ENCODE measurements around the gene ELMO1.

Gene ELMO1

DNA sequence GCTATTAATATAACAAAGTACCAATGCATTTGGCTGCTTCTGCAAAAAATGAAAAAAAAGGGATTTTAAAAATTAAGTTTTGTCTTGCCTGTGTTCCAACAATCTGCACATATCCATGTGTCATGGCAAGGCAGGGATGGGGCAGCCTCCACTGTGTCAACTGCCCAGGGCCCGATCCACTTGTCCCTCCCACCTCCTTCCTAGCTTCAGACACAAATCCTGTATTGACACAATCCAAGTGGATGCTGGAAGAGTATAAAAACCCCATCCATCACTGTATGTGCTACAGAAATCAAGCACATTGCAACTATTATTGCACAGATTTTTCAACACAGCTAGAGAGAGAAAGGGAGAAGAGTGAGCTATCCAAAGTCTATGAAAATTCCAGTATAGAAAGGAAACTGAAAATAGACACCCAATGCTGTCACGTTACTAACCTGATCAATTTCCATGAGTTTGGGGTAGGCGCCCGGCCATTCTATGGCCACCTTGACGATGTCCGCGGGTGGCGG, 106.4 kb downstream of the ELMO1 start:
- DNase-seq = no peak

DNA sequence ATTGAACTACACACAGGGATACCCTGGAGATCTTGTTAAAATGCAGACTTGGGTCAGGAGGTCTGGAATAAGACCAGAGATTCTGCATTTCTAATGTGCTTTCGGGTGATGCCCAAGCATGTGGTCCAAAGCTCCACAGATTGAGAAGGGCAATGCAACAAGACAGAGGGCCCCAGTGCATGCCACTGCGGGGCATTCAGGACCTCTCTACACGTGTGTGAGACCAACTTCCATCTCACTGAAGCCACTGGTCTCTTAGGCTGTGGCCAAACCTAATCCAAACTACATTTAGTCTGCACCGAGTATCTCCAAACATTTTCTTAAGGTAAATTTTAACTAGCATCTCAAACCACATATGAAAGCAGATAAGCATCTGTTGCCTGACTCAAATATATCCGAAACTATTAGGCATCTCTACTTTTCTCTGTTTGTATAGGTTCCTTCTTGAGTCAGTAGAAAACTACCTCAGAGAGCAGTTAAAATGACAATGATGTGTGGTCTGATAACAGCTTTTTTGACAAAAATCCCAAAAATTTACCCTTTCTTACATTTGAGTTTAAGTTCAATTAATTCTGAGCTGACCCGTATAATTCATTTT, 107.5 kb downstream of the ELMO1 start:
- DNase-seq = no peak

DNA sequence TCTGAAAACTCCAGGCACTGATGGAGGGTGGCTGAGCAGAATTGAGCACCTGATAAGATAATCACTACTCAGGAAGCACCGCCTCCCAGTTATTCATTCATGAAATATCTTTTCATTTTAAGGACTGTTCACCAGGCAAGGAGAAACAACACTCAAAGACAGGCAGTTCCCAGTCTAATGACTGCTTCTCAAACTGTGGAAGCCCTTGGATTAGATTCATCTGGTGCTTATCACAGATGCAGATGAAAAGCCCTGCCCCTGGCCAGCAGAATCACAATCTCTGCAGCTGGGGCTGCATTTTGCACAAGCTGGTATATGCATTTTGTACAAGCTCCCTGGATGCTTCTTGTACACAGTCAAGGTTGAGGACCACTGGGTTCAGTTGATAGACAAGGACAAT, 109.7 kb downstream of the ELMO1 start:
- no peak for DNase-seq

DNA sequence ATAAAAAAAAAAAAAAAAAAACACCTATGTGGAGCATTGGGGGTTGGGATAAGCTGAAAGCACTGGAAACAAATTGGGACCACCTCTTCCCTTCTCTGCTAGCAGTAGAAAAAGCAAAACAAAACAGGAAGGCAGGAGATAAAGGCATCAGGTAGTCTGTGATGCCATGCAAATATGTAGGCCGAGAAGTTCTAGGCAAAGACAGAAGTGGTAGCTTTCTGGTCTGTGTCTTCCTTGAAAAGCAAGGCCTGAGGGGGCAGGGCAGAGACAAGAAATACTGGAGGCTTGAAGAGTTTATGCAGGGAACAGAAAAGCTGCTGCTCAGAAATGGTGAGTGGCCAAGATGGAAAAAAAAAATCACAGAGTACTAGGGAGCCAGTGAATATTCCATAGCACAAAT, 111.1 kb downstream of the ELMO1 start:
- DNase-seq = no peak

DNA sequence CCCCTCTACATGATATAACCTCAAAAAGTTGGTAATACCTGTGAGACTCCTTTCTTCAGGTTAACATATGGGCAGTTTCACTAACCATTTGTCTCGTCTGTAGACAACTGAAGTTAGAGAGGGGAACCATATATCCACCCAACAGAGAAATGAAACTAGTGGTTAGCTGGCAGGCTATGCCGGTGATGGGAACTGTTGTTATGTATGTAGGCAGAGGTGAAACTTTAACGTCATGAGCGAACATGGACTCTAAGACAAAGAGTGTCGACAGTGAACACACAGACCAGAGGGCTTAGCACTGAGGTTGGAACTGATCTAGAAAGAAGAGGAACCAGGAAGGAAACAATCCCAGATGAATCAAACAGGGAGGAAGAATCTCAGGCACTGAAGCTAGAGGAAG, 112.4 kb downstream of the ELMO1 start:
- no peak for DNase-seq

DNA sequence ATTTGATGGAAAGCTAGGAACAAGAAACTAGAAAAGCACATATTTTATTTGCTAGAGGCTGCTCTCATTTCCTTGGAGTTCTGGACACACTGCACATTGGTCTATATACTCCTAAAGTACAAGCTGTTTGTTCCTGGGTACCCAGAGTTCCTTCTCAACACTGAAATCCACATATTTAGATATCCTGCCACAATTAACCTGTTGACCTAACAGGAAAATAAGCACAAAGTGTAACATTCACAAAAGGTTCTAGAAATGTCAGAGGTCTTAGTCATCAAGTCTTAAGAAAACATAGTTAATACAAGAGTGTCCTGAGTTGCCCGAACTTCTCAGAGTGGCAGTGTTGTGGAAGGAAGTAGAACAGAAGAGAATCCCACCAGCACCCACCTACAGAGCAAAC, 115.6 kb downstream of the ELMO1 start:
- DNase-seq = no peak

DNA sequence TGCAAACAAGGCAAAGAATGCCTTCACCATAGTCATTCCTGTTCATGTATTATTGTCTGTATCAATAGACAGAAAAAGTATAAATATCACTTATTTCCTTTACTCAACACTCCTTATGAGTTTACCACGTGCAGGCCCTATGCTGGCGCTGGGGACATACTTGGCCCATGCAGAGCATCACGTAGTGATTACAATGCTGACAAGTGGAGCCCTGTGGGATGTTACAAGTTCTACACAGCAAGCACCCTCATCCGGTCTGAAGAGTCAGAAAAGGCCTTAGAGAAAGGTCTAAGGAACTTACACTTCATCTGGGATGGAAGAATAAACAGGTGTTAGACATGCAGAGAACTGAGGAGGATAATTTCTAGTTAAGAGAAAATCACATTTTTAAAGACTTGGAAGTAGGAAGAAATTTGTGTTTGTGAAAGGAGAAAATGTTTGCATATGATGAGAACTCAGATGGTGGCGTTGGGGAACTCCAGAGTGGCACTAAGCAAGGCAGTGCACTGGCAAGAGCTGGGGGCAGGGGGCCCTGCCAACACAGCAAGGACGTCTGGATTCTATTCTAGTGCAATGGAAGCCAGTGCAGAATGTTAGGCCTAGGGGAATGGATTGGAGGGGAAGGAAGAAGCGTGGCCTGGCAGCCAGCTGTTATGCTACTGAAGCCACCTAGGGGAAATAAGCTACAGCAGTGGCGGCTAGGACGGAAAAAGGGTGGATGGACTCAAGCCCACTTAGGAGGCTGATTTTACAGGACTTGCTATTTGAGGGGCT, 116.2 kb downstream of the ELMO1 start:
- DNase-seq = no peak

DNA sequence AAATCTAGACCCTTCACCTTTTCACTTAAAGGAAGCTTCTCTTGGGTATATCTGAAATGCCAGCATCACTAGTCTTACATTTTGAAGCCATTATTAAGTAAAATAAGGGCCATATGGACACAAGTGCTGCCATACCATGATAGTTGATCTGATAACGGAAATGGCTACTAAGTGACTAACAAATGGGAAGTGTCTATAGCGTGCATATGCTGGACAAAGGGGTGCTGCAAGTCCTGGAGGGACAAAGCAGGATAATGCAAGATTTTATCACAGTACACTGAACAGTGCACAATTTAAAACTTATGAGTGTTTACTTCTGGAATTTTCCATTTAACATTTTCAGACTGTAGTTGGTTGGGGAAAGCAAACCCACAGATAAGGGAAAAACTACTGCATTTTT, 117.9 kb downstream of the ELMO1 start:
- DNase-seq = no peak

DNA sequence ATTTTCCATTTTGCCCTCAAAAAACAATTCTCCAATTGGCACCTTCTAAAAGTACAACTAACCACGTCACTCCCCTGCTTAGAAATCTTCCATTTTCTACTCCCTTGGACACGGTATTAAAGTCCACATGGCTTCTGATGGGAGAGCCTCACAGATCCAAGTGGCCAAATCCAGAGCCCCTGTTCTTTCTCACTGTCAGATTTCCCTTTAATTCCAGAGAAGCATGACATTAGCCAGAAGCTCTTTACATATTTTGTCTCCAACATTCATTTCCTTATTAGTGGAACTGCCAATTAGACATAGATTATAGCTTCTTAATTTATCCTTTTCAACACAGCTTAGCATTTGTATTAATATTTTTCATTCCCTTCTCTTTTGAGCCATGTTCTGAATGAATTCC, 118.7 kb downstream of the ELMO1 start:
- DNase-seq = no peak

DNA sequence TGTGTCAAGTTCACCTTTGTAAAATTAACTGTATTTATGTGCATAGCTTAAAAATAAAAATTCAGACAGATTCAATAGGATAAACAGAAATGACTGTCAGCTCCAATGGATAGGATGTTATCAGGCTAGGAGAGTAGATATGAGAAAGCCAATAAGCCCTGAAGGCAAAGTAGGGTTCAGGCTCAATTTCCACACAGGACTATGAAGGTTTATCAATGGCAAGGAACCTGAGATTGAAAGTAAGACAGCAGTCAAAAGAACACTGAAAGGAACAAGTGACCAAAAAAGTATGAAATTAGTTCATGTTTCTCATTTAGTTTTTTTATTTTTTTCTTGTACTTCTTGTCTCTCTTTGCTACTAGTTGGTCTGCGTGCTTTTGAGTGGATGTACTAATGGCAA, 121.4 kb downstream of the ELMO1 start:
- DNase-seq = no peak

DNA sequence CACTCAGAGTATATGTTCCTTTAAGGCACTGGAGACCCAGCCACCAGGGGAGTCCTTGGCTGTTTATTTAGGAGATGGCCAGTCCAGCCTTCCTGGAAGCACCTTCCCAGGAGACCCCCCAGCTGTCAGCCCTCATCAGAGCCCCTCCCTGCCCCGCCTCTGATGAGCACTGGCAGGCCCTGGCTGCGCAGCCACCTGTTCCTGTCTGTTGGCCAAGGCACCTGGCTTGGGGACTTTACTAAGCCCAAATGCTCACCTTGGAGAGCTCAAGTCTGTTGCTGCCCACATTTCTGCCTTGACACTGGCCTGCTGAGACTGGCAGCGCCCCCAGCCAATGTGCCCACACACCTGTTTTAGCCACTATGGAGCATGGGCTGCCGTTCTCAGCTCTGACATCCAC, 124.7 kb downstream of the ELMO1 start:
- no peak for DNase-seq

DNA sequence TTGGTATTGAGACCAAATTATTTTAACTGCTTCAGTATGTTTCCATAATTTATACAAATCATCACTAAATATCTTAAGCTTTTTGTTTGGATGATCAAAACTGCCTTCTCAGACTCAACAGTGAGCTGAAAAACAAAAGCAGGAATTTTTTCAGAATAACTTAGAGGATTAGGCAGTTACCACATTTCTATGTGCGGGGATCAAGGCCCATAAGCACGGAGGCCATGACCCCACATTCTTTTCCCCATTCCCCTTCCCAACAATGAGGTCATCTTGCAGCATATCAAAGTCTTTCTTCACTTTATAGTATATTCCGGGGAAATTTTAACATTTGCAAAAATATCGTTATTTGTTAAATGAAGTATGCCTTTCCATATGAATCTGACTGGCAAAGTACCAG, 125.8 kb downstream of the ELMO1 start:
- DNase-seq = no peak

DNA sequence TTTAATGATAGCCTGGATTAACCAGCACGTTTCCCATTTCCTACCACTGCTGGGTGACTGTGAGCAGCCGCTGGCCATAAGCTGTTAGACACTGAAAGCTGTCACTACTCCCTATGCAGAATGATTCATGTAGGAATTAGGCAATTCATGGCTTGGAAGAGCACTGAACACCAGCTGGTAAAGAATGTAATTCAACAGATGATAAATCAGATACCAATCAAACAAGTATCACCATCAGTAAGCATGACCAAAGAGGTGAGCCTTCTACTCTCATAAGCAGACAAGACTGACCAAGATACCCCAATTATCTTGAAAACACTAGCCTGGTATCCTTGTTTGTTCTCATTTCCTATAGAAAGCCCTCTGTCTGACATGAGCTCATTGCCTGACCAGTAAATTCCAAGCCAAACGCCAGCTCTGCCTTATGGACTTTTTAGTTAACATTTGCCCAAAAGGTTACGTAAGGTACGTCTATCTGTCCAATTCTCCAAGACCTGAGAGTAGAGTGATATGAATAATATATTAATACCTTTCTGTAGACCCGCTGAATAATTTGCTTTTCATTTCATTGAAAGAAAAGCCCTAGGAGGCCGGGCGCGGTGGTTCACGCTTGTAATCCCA, 127.7 kb downstream of the ELMO1 start:
- no peak for DNase-seq

DNA sequence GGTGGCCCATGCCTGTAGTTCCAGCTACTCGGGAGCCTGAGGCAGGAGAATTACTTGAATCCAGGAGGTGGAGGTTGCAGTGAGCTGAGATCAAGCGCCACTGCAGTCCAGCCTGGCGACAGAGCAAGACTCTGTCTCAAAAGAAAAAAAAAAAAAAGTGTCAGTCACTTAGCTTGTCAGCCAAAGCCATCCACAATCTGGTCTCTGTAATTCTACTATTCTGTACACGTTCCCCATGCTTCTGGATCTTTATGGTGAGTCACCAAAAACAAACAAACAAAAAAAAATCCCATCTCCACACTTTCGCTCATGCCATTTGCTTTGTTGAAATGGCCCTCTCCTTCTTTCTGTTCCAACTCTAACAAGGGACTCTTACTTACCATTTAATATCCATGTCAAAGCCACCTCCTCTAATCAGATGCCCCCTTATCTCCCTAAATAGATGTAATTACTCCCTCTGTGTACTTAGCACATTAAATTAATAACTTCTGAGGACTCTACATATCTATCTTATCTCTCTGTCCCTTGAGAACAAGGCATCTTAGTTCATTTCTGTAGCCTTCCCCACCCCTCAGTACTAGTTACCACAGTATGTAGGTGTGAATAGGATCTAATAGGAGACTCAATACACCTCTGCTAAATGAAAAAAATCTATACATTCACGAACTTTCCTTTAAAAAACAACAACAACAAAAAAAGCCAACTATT, 128.4 kb downstream of the ELMO1 start:
- no peak for DNase-seq

DNA sequence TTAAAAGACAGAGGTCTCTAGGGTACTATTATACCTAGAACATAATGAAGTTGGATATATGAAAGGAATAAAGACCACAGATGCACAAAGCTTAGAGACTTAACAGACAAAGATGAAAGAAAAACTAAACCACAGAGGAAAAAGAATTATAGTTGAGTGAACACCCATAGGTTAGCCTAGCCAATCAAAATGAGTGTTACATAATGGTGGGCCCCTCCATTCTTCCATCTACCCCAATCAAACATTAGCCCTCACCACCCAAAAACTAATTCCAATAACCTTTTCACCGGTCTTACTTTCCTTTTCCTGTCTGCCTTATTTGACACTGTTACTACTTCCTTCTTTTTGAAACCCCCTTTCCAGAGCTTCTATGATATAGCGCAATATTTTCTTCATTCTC, 130.1 kb downstream of the ELMO1 start:
- no peak for DNase-seq

DNA sequence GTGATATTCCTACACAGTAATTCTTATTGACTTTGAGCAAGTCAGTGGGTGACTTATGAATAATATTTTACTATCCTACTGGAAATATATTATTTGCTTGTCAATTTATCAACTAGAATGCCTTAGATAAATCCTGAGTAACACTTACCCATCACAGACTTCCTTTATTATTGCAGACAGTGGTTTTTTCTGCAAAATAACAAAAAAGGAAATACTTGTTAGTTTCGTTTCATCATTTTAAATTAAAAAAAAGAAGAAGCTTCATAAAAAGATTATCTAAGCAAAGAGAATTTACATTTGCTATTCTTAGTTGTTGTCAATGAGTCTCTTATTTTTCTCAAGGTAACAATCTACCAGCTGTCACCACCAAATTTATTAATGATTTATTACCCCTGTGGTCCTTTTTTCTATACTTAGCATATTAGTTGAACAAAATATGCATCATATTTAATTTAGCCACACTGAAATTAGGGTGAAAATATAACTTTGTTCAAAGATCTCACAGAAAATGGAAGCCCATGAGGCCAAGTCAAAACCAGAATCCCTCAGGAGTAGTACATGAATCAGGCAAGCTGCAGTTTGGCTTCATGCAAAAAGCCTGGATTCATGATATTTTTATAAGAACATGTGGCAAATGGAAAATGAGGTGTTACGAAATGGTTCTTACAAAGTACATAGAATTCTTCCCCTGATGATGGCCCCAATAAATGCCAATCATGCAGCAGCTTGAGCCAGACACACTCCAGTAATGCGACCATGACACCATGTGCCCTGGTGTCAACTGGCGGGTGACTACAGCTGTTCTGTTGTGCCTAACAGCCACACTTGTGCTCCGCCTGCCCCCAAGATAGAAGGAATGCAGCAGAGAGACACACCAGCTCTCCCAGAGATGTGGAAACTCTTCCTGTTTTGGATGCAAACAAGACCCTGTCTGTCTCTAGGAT, 132.6 kb downstream of the ELMO1 start:
- DNase-seq = no peak

DNA sequence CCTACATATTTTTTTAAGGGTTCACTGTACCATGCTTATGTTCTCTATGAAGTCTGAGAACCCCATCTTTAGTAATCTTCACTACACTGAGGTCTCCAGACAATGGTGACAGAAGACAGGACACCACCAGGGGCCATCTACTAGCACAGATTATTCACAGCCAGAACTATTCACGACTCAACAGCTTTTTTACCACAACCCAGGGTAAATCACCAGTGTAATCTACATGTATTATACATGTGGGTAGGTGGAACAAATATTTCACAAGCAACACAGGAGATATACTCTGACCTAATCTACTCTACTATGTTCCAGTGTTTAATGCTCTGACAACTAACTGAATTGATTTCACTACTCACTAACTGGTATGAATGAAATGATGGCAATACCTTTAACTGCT, 136.1 kb downstream of the ELMO1 start:
- DNase-seq = no peak

DNA sequence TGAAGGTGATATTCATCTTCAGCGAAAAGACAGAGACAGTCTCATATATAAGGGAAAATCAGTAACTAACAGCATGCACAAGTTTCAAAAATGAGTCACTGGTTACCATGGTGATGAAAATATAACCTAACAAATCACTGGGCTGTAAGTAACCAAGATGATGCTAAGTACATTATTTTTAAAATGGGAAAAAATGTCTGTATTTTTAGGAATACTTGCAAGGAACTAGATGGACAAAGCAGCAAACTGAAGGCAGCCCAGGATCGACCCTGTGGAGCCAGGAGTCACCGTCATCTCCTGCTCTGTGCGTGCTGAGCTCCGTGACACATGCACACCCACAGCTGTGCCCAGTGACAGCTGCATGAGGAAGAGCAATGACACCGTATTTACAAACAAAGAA, 137.3 kb downstream of the ELMO1 start:
- no peak for DNase-seq

DNA sequence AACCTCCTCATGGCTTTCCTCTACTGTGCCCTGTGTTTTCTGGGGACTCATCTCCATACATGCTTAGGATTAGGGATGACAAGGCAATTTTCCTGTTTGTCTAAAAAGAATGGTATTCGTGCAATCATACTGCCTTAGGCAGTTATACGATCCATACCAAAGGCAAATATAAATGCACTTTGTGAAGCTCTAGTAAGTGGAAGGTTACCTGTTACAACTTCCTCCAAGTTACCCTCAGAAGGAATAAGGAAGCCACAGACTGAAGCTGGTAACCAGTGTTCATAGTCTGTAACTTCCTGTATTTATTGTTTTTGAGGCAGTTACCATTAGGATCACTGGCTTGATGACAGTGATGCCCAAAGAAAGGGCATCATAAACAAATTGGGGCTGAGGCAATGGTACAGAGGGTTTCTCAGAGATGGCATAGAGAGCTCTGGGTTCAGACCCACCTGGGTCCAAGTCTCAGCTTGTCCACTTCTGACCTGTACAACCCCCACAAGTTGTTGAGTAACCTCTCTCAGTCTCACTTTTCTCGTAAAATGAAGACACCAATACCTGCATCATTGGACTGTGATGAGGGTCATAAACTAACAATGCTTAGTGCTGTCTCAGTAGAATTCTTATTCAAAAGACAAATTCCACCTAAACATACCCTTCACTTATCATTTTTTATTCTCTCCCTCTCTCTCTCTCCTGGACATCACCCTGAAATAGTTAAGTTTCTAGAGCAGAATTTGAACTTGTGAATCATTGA, 138.2 kb downstream of the ELMO1 start:
- DNase-seq = no peak

DNA sequence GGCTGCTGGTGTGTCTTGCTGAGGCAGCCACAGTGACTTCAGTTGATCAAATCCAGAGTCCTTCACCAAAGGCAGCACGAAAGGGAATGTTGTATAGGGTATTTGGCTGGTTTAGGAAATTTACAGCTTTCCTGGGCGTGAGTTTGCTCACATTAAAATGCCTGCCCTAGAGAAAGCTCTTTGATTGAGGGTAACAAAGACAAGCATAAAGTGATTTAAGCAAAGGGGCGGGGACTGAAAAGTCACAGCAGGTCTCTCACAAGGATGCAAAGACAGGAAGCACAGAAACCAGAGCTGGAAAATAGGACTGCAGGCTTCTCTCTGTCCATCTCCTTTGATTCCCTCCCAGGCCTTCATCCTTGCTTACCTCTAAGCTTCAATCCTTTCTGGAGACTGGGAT, 139.2 kb downstream of the ELMO1 start:
- DNase-seq = no peak

DNA sequence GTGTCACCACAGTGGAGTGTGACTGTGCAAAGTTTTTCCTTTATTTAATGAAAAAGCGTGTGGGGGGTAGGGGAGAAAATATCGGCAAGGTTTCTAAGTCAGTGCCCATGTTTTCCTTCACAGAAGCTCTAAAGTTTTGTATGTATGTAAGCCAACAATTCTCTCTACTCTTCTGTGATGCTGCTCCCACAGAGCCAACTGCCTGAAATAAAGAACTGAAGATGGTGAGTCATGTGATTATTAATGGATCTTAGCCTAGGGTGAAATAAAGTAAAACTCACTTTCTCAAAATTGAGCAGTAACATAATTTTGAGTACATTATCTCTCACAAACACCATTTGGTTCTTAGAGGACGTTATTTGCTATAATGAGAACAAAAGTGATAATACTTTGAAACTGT, 143.7 kb downstream of the ELMO1 start:
- no peak for DNase-seq

DNA sequence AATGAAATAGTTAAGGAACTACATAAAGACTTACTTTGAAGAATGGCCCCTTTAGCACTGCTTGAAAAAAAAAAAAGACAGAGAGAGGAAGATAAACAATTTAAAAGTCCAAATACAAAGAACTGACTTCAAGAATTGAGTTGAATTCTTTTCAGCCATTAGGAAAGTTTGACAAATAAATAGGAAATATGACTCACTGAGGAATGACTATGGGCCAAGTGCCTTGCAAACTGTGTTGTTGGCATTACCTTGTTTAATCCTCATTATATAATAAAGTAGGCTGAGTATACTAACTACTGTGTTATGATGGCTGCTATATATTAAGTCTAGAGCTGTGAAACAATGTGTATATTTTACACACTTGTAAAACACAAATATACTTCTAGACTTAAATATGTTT, 151.1 kb downstream of the ELMO1 start:
- no peak for DNase-seq
